CD14-positive monocyte (primary cell): Measurements from ENCODE around the gene CLEC4C. TPM values are rescaled to one million over a fixed set of nuclear protein-coding genes. Genes with fewer than 3 reads are reported as not detected.
A peak's percentile ranks its signal among the peaks of the same experiment; 100 is the strongest.
"Not testable (repeated sequence)": the region's sequence is repeated elsewhere in the genome, so short reads cannot be mapped to it uniquely, and the experiment has no call there.

ENCODE experiments used
- DNase-seq, 3 donors: peaks; one replicate each; pipeline ENCODE4 v3.0.0-alpha.2; 2011 to 2022
- H2AFZ ChIP-seq: 2 replicates; pipeline ENCODE4 v1.6.0; 2012; ENCODE audit warnings: mild to moderate bottlenecking, low read depth, low read length, inconsistent platforms; ENCODE audit not compliant: insufficient read depth, poor library complexity, severe bottlenecking
- H3K27ac ChIP-seq, 2 donors: 1 replicate in 1 of 2; 2 replicates in 1 of 2; pipeline ENCODE4 v1.5.1; 2012 to 2013; ENCODE audit warnings: low read length in 2 of 2, control low read depth in 1 of 2, inconsistent platforms in 1 of 2, low read depth in 1 of 2, mild to moderate bottlenecking in 1 of 2
- H3K27me3 ChIP-seq, 2 donors: one replicate each; pipeline versions ENCODE4 v1.6.0 to v1.6.1; 2011 to 2013; ENCODE audit warnings: low read length in 2 of 2; ENCODE audit not compliant: control insufficient read depth in 2 of 2, insufficient read depth in 2 of 2
- H3K36me3 ChIP-seq, 2 donors: replicated peaks in 1 of 2; 1 replicate in 1 of 2; 2 replicates in 1 of 2; pipeline versions ENCODE4 v1.5.1 to v1.6.1; 2012 to 2013; ENCODE audit warnings: low read length in 2 of 2, control low read depth in 1 of 2, inconsistent platforms in 1 of 2, mild to moderate bottlenecking in 1 of 2; ENCODE audit not compliant: insufficient read depth in 2 of 2, control insufficient read depth in 1 of 2
- H3K4me1 ChIP-seq, 2 donors: 1 replicate in 1 of 2; 2 replicates in 1 of 2; pipeline versions ENCODE4 v1.5.1 to v1.6.1; 2012 to 2013; ENCODE audit warnings: low read length in 2 of 2, control low read depth in 1 of 2, inconsistent platforms in 1 of 2, mild to moderate bottlenecking in 1 of 2, moderate library complexity in 1 of 2; ENCODE audit not compliant: insufficient read depth in 2 of 2, control insufficient read depth in 1 of 2
- H3K4me2 ChIP-seq: replicated peaks from 2 replicates; pipeline ENCODE3; 2012; ENCODE audit warnings: low read length, moderate library complexity, mild to moderate bottlenecking; ENCODE audit not compliant: poor library complexity, severe bottlenecking; ENCODE audit errors: extremely low read depth
- H3K4me3 ChIP-seq, 3 experiments: fragments of 200-600 bp in 1 of 3; sonication (generic) in 1 of 3; replicated peaks in 1 of 3; 1 replicate in 2 of 3; 2 replicates in 1 of 3; pipeline ENCODE4 v1.5.1; 2011 to 2013; ENCODE audit warnings: low read length in 3 of 3, mild to moderate bottlenecking in 3 of 3, control low read depth in 2 of 3, low read depth in 2 of 3, inconsistent platforms in 1 of 3, moderate library complexity in 1 of 3
- H3K79me2 ChIP-seq: 2 replicates; pipeline ENCODE4 v1.6.0; 2012; ENCODE audit warnings: mild to moderate bottlenecking, control low read depth, inconsistent platforms, low read length, moderate library complexity; ENCODE audit not compliant: insufficient read depth
- H3K9ac ChIP-seq: 2 replicates; pipeline ENCODE4 v1.6.0; 2017; ENCODE audit warnings: low read length, mild to moderate bottlenecking; ENCODE audit not compliant: insufficient read depth, poor library complexity, severe bottlenecking
- H3K9me3 ChIP-seq, 2 donors: replicated peaks in 1 of 2; 1 replicate in 1 of 2; 2 replicates in 1 of 2; pipeline versions ENCODE4 v1.5.1 to v1.6.1; 2012 to 2013; ENCODE audit warnings: low read length in 2 of 2, control low read depth in 1 of 2; ENCODE audit not compliant: control insufficient read depth in 1 of 2, insufficient read depth in 1 of 2
- H4K20me1 ChIP-seq: 2 replicates; pipeline ENCODE4 v1.6.0; 2012; ENCODE audit warnings: mild to moderate bottlenecking, low read length, control low read depth, moderate library complexity; ENCODE audit not compliant: insufficient read depth
- H3K27ac Mint-ChIP-seq, 7 donors: one replicate each; pipeline ENCODE4 v1.8.0; 2020; ENCODE audit warnings: mild to moderate bottlenecking in 7 of 7, mixed read lengths in 7 of 7, moderate library complexity in 6 of 7, inconsistent platforms in 2 of 7
- H3K27me3 Mint-ChIP-seq, 3 donors: one replicate each; pipeline ENCODE4 v1.8.0; 2021 to 2022; ENCODE audit warnings: low read depth in 3 of 3, mild to moderate bottlenecking in 3 of 3, mixed read lengths in 3 of 3, moderate library complexity in 3 of 3, inconsistent platforms in 1 of 3
- H3K36me3 Mint-ChIP-seq, 2 donors: one replicate each; pipeline ENCODE4 v1.8.0; 2020; ENCODE audit warnings: mixed read lengths in 2 of 2, inconsistent platforms in 1 of 2, mild to moderate bottlenecking in 1 of 2
- H3K4me1 Mint-ChIP-seq: one replicate; pipeline ENCODE4 v1.8.0; 2020; ENCODE audit warnings: mild to moderate bottlenecking, mixed read lengths
- H3K4me3 Mint-ChIP-seq, 2 donors: one replicate each; pipeline ENCODE4 v1.8.0; 2020; ENCODE audit warnings: mild to moderate bottlenecking in 2 of 2, mixed read lengths in 2 of 2, moderate library complexity in 1 of 2
- H3K9me3 Mint-ChIP-seq, 7 donors: one replicate each; pipeline ENCODE4 v1.8.0; 2020 to 2022; ENCODE audit warnings: mixed read lengths in 7 of 7, mild to moderate bottlenecking in 6 of 7, moderate library complexity in 6 of 7, inconsistent platforms in 2 of 7
- CTCF ChIP-seq: fragments of 200-600 bp; IDR thresholded peaks from one replicate; pipeline ENCODE4 v1.8.0; 2022; ENCODE audit warnings: antibody characterized with exemption, mild to moderate bottlenecking
- WGBS: methylation state at CpG from one replicate; pipeline ENCODE4 v1.1.5; 2013; ENCODE audit warnings: missing lambda C conversion rate; ENCODE audit not compliant: insufficient coverage; 5-methylcytosine and 5-hydroxymethylcytosine counted together
- intact Hi-C, 2 donors: fragments of 100-400 bp; cut with micrococcal nuclease; formaldehyde crosslinking; loops; one replicate each; pipeline versions ENCODE4 v1.15.0 to v1.15.1; 2023
- polyA plus RNA-seq, 3 donors: library from polyadenylated mRNA; depleted of rRNA in 1 of 3; unstranded in 2 of 3; stranded (reverse) in 1 of 3; fragments of 300-500 nt in 2 of 3; fragments of >200 nt in 1 of 3; fragmentation: Illumina TruSeq in 2 of 3; gene quantifications; 1 replicate in 2 of 3; 2 replicates in 1 of 3; pipeline ENCODE4 v1.2.3, GENCODE V29; 2012 to 2021

The CLEC4C gene
- polyA plus RNA-seq, 3 donors, result 0.54 to 1.4 TPM; not detected in 1

- Histone ChIP-seq H3K79me2 (no peaks in the 10 kb centered on the region), H3K27ac (no peak overlapping the region), H2AFZ (no peak overlapping the region), H3K9ac (no peak overlapping the region), H3K9me3 (no peaks in the 10 kb centered on the region), H3K36me3 (no peaks in the 10 kb centered on the region), H4K20me1 (no peaks in the 10 kb centered on the region), H3K4me1 (peaks cover 27 to 29% of the 10 kb centered on the region in 2 donors), H3K4me2 (no peak overlapping the region), H3K27me3 (no peaks in the 10 kb centered on the region), H3K4me3 (no peak overlapping the region)
- TF ChIP-seq CTCF, result no peak
- Mint-ChIP-seq H3K4me1 (peaks cover 35% of the 10 kb centered on the region), H3K27me3 (peaks cover 0 to 2% (median 0%) of the 10 kb centered on the region in 3 donors), H3K36me3 (no peaks in the 10 kb centered on the region), H3K27ac (no peak overlapping the region), H3K9me3 (peaks cover 0 to 1% (median 0%) of the 10 kb centered on the region in 7 donors), H3K4me3 (no peak overlapping the region)
- DNase-seq, result no peak
- WGBS, result no CpG with 5 or more reads among the region's 2 CpGs
- intact Hi-C loops, result no loop called here
Observed at GRCh38 chr12:7784701-7785100, 37.5 kb upstream of the CLEC4C start.

DNA sequence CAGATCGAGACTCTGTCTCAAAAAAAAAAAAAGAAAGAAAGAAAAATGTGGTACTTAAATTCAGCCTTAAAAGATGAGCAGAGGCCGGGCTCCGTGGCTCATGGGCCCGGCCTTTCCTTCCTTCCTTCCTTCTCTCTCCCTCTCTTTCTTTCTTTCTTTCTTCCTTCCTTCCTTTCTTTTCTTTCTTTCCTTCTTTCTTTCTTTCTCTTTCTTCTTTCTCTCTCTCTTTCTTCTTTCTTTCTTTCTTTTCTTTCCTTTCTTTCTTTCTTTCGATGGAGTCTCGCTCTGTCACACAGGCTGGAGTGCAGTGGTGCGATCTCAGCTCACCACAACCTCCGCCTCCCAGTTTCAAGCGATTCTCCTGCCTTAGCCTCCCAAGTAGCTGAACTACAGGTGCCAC, 36.3 kb upstream of the CLEC4C start:
- H3K4me2 ChIP-seq, H3K9me3 Mint-ChIP-seq, H3K79me2 ChIP-seq, H2AFZ ChIP-seq, H3K36me3 Mint-ChIP-seq, H3K4me3 Mint-ChIP-seq, intact Hi-C loops, DNase-seq, H3K9me3 ChIP-seq, H3K27me3 Mint-ChIP-seq, H3K9ac ChIP-seq, H3K36me3 ChIP-seq, H3K27ac ChIP-seq, H3K4me3 ChIP-seq, H4K20me1 ChIP-seq, H3K27me3 ChIP-seq: not testable (repeated sequence)
- H3K4me1 ChIP-seq, result peaks cover 23 to 25% of the 10 kb centered on the region in 2 donors
- 88% methylated on average over 4 of the region's 9 CpGs for WGBS
- Mint-ChIP-seq H3K4me1 (peaks cover 26% of the 10 kb centered on the region), H3K27ac (peak overlapping the region in 1 of 7 donors; percentile 30)
